Measurements from ENCODE around the gene SLC22A16. TPM values are rescaled to one million over a fixed set of nuclear protein-coding genes. Genes with fewer than 3 reads are reported as not detected.
"Not testable (repeated sequence)": the region's sequence is repeated elsewhere in the genome, so short reads cannot be mapped to it uniquely, and the experiment has no call there.

Gene SLC22A16
- total and polyA plus RNA-seq, 8 donors: 0.30 to 0.92 (median 0.31) TPM; not detected in 5

DNA sequence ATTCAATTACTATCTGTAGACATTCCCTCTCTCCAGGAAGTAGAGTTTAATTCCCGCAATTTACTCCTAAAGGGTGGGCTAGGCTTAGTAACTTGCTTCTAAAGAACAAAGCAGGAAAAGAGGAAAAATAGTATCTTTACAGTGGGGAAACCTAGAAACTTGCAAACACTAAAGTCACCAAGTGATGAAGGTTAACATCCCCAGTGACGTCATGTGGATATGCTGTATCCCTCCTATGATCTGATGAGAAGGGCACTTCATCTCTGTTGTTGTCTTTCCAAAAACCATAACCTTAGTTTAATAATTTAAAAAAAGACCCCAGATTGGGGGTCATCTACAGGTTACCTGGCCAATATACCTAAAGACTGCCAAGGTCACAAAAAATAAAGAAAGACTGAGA lies 17.3 kb downstream of the SLC22A16 start:
- peaks cover 0 to 30% (median 26%) of the 10 kb centered on the region in 4 donors for H3K9me3 ChIP-seq
- no peaks in the 10 kb centered on the region for H3K4me1 ChIP-seq
- no peak for DNase-seq
- H3K27ac ChIP-seq: no peak overlapping the region
- WGBS, 5 donors: 84 to 97% (median 93%) methylated on average over 2 of the region's 2 CpGs
- no peak for TF ChIP-seq POLR2AphosphoS5 (IDR thresholded peaks at IDR 0.05)
- TF ChIP-seq EP300 (IDR thresholded peaks at IDR 0.05): no peak
- no peak for TF ChIP-seq POLR2A (IDR thresholded peaks at IDR 0.05)
- TF ChIP-seq, protein P1, sequence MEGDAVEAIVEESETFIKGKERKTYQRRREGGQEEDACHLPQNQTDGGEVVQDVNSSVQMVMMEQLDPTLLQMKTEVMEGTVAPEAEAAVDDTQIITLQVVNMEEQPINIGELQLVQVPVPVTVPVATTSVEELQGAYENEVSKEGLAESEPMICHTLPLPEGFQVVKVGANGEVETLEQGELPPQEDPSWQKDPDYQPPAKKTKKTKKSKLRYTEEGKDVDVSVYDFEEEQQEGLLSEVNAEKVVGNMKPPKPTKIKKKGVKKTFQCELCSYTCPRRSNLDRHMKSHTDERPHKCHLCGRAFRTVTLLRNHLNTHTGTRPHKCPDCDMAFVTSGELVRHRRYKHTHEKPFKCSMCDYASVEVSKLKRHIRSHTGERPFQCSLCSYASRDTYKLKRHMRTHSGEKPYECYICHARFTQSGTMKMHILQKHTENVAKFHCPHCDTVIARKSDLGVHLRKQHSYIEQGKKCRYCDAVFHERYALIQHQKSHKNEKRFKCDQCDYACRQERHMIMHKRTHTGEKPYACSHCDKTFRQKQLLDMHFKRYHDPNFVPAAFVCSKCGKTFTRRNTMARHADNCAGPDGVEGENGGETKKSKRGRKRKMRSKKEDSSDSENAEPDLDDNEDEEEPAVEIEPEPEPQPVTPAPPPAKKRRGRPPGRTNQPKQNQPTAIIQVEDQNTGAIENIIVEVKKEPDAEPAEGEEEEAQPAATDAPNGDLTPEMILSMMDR (IDR thresholded peaks at IDR 0.05): no peak
- intact Hi-C loops (cut with DNase I; ENCODE audit: low total_unique reads): no loop called here
- no peak overlapping the region for H3K4me3 ChIP-seq
- H3K27me3 ChIP-seq: no peaks in the 10 kb centered on the region
- no peaks in the 10 kb centered on the region for H3K36me3 ChIP-seq

DNA sequence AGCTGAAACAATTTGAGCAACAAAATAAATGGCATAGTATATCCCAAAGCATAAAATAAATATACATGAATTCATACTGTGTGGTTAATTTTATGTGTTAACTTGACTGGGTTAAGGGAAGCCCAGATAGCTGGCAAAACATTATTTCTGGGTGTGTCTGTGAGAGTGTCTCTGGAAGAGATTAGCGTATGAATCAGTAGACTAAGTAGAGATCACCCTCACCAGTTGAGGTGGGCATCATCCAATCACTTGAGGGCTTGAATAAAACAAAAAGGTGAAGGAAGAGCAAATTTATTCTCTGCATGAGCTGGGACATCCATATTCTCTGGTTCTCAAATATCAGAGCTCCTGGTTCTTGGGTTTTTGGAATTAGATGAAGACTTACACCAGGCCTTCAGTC lies 17.9 kb downstream of the SLC22A16 start:
- Histone ChIP-seq H3K4me3 (no peak overlapping the region), H3K36me3 (no peaks in the 10 kb centered on the region), H3K9me3 (peaks cover 0 to 25% (median 23%) of the 10 kb centered on the region in 4 donors), H3K4me1 (no peaks in the 10 kb centered on the region), H3K27me3 (no peaks in the 10 kb centered on the region), H3K27ac (no peak overlapping the region)
- intact Hi-C loops (cut with DNase I; ENCODE audit: low total_unique reads): no loop called here
- no peak for DNase-seq
- 90 to 100% (median 100%) methylated on average over 1 of the region's 1 CpG for WGBS, 5 donors
- no peak for TF ChIP-seq POLR2A (IDR thresholded peaks at IDR 0.05)
- TF ChIP-seq EP300 (IDR thresholded peaks at IDR 0.05): no peak
- TF ChIP-seq, protein P1 (IDR thresholded peaks at IDR 0.05): no peak
- no peak for TF ChIP-seq POLR2AphosphoS5 (IDR thresholded peaks at IDR 0.05)

DNA sequence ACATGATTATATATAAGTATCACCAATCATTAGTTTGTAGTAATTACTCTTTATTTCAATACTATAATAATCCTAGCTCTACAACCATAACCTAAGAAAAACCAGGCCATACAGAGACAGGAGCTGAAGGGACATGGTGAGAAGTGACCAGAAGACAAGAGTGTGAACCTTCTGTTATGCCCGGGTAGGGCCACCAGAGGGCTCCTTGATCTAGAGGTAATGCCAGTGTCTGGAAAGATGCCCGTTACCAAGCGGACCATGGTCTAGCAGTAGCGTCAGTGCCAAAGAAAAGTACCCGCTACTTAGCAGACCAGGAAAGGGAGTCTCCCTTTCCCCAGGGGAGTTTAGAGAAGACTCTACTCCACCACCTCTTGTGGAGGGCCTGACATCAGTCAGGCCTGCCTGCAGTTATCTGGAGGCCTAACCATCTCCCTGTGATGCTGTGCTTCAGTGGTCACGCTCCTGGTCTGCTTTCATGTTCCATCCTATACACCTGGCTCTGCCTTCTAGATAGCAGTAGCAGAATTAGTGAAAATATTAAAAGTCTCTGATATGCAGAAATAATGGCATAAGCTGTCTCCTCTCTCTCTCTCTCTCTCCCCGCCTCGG lies 18.7 kb downstream of the SLC22A16 start:
- WGBS, 5 donors: 59 to 82% (median 67%) methylated on average over 4 to 8 of the region's 8 CpGs
- H3K4me3 ChIP-seq; H3K27ac ChIP-seq; H3K36me3 ChIP-seq; H3K4me1 ChIP-seq; H3K27me3 ChIP-seq; intact Hi-C loops (cut with DNase I; ENCODE audit: low total_unique reads): not testable (repeated sequence)
- peaks cover 0 to 19% (median 16%) of the 10 kb centered on the region in 4 donors for H3K9me3 ChIP-seq
- TF ChIP-seq, protein P1 (IDR thresholded peaks at IDR 0.05): peak in 5 of 7 experiments; percentile 20 to 47 (median 46)
- peak in 1 of 2 donors; percentile 83 for DNase-seq

DNA sequence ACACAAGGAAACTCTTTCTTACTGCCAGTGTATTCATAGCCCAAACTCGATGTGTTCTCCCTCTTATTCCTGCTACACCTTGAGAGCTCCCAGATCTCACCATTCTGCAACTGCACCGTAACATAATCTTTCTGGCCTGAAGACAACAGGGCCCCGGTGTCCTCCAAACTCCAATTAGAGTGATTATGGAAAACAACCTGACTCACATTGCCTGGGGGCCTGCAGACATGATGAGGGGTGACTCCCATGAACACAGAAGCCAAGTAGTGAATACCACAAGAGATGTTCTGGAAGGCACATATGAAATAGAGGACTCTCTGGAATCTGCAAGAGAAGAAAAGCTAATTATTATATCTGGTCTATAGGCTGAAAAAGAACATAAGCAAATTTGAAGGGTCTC lies 19.7 kb downstream of the SLC22A16 start:
- intact Hi-C loops (cut with DNase I; ENCODE audit: low total_unique reads): no loop called here
- no peak for TF ChIP-seq POLR2AphosphoS5 (IDR thresholded peaks at IDR 0.05)
- no peak for TF ChIP-seq EP300 (IDR thresholded peaks at IDR 0.05)
- TF ChIP-seq, protein P1 (IDR thresholded peaks at IDR 0.05): no peak
- TF ChIP-seq POLR2A (IDR thresholded peaks at IDR 0.05): no peak
- 75 to 93% (median 84%) methylated on average over 3 of the region's 3 CpGs for WGBS, 5 donors

More for the DNA sequence above, 19.7 kb downstream of the SLC22A16 start:
- no peak for DNase-seq
- no peaks in the 10 kb centered on the region for H3K4me1 ChIP-seq
- no peak overlapping the region for H3K27ac ChIP-seq
- H3K4me3 ChIP-seq: no peak overlapping the region
- peaks cover 0 to 9% (median 7%) of the 10 kb centered on the region in 4 donors for H3K9me3 ChIP-seq
- no peaks in the 10 kb centered on the region for H3K36me3 ChIP-seq
- no peaks in the 10 kb centered on the region for H3K27me3 ChIP-seq
